Activated T-cell treated with anti-CD3 and anti-CD28 coated beads, Interleukin-2, amount 50 U/mL, for 48 hours (primary cell): ENCODE data around the gene B4GALT2.

Experiments
- DNase-seq, 2 experiments: peaks; one replicate each; pipeline ENCODE4 v3.0.0-alpha.2; 2020

B4GALT2 gene, protein sequence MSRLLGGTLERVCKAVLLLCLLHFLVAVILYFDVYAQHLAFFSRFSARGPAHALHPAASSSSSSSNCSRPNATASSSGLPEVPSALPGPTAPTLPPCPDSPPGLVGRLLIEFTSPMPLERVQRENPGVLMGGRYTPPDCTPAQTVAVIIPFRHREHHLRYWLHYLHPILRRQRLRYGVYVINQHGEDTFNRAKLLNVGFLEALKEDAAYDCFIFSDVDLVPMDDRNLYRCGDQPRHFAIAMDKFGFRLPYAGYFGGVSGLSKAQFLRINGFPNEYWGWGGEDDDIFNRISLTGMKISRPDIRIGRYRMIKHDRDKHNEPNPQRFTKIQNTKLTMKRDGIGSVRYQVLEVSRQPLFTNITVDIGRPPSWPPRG

DNA sequence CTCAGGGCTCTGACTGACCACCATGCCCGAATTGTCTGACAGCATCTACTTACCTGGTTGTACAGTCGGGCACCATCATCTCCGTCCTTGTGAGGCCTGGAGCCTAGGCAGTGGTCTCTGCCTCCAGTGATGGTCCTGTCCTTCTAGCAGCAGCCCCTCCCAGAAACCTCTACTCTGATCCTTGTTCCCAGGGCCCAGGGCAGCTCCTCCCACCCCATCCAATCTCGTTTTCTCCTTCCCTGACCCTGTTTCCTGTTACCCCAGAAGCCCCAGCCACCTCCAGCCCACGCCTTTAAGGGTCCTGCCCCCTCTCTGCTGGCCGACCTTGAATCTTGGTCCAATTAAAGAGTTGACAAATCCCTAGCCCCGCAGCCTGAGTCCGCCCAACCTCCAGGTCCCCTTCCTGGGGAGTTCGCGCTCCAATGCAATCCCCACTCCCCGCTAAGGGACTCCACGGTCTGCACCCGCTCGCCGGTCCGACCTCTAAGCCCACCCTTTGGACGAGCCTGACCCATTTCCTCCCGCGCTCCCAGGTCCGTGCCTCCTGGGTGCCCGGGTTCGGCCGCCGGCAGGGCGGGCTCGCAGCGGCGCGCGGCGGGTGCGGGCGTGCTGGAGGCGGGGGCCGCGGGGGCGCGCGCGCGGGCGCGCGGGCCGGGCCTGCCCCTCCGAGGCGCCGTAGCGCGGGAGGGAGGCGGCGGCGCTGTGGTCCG lies at the start of gene B4GALT2:
TSS of gene B4GALT2 (plus strand) at position 660 of the 710 bp plus-strand sequence. CDS start 1,951 bp downstream, outside the sequence.
- DNase-seq: peak; percentile 59 to 70

DNA sequence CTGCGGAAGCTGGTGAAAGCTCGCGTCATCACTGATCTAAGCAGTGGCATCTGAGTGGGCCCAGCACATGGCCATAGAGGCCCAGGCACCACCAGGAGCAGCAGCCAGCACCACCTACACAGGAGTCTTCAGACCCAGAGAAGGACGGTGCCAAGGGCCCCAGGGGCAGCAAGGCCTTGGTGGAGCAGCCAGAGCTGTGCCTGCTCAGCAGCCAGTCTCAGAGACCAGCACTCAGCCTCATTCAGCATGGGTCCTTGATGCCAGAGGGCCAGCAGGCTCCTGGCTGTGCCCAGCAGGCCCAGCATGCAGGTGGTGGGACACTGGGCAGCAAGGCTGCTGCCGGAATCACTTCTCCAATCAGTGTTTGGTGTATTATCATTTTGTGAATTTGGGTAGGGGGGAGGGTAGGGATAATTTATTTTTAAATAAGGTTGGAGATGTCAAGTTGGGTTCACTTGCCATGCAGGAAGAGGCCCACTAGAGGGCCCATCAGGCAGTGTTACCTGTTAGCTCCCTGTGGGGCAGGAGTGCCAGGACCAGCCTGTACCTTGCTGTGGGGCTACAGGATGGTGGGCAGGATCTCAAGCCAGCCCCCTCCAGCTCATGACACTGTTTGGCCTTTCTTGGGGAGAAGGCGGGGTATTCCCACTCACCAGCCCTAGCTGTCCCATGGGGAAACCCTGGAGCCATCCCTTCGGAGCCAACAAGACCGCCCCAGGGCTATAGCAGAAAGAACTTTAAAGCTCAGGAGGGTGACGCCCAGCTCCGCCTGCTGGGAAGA lies 48.7 kb upstream of the B4GALT2 start:
- DNase-seq: peak; percentile 37 to 41

DNA sequence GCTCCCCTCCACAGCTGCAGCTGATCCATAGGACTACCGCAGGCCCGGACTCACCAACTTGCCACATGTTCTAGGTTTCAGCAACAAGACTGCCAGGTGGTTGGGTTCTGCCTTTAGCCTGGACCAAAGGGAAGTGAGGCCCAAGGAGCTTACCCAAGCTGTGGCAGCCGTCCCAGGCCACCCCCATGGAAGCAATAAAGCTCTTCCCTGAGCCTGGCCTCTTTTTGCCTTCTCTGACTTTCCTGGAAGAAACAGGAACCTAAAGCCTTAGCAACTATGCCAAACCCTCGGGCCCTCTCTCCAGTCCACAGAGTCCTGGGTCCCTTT lies 48.1 kb upstream of the B4GALT2 start:
- no peak for DNase-seq

- no peak for DNase-seq
Measured at GRCh38 chr1:43931711-43932660, 47.0 kb upstream of the B4GALT2 start.

- peak; percentile 33 to 43 for DNase-seq
Measured at GRCh38 chr1:43932786-43933385, 46.1 kb upstream of the B4GALT2 start.

DNA sequence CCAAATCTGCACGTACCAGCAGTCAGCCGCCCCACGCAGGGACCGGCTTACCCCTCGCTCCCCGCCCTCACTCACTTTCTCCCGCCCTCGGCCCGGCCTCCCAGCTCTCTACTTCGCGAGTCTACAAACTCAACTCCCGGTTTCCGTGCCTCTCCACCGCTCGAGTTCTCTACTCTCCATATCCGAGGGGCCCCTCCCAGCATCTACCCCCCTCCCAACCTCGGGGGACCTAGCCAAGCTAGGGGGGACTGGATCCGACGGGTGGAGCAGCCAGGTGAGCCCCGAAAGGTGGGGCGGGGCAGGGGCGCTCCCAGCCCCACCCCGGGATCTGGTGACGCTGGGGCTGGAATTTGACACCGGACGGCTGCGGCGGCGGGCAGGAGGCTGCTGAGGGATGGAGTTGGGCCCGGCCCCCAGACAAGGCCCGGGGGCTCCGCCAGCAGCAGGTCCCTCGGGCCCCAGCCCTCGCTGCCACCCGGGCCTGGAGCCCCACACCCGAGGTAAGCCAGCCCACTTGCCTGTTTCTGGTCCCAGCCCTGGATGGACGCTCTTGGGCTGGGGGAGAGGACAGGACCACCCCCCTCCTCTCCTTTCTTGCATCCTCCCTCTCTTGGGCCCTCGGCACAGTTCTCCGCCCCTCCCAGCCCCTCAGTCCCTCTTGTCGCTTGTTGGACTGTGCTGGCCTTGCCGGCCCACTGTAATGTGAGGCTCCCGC lies 45.5 kb upstream of the B4GALT2 start, which contains the start of gene ARTN:
TSS of gene ARTN (plus strand) at position 416 of the 715 bp plus-strand sequence. CDS start 1,856 bp downstream, outside the sequence.
- no peak for DNase-seq

GRCh38 chr1:43934101-43934985 lies 44.7 kb upstream of the B4GALT2 start:
- DNase-seq: peak; percentile 77 to 80

DNA sequence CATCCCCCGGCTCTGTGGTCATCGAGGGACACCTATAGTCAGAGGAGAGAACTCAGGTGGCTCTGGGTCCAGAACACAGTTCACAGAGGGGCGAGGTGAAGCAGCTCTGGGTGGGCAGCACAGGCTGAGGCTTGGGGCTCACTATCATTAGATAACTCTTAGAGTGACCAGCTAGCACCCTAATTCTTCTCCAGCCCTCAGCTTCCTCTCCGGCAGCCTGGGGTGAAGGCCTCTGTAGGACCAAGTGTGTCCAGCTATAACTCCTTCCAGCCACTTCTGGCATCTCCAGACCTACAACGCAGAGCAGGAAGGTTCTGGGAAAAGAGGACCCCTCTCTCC lies 44.1 kb upstream of the B4GALT2 start:
- no peak for DNase-seq

GRCh38 chr1:43935711-43936427 lies 43.1 kb upstream of the B4GALT2 start:
- DNase-seq: no peak

- DNase-seq: no peak
Measured at GRCh38 chr1:43936431-43937151, 42.4 kb upstream of the B4GALT2 start.

DNA sequence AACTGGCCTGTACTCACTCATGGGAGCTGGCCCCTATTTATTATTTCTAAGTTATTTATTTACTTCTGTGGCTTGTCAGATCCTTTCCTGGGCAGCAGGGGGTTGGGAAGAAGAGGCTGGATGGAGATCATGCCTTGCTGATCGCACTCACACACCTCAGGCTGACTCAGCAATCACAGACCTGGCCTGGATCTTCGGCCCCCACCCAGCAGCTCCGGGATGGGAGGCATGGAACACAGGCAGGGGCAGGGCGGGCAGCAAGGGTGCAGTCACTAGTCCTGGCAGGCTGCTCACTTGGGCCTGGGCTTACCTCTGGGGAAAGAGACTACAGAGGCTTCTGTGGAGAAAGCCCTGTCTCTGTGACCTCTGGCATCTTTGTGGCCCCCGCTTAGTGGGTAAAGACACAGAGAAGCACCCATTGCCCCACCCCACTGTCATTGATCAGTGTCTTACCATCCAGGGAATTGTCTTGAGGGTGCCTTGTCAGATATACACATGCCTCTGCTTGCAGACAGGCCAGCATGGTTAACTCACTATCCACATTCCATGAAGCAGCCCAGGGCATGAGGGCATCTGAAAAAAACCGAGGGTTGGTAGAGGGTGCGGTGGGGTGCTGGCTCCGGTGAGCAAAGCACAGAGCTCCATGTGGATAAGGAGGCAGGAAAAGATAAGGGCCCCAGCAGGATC lies 41.7 kb upstream of the B4GALT2 start:
- no peak for DNase-seq

DNA sequence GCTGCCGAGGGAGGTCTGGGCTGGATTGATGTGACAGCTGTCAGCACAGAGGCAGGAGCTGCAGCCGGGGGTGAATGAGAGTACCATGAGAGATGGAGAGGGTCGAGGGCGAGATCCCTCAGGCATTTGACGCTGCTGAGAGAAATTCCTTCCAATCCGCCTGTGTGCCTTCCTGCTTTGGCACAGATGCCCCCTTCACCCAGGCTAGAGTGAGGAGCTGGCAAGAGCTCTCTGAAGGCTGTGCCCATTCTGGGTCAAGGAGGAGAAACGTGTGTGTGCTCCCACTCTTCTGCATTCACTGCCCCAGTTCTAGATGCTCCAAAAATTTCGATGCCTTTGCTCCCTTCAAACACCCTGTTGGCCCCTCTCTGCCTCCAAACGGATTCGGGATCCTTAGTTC lies 40.6 kb upstream of the B4GALT2 start:
- no peak for DNase-seq

DNA sequence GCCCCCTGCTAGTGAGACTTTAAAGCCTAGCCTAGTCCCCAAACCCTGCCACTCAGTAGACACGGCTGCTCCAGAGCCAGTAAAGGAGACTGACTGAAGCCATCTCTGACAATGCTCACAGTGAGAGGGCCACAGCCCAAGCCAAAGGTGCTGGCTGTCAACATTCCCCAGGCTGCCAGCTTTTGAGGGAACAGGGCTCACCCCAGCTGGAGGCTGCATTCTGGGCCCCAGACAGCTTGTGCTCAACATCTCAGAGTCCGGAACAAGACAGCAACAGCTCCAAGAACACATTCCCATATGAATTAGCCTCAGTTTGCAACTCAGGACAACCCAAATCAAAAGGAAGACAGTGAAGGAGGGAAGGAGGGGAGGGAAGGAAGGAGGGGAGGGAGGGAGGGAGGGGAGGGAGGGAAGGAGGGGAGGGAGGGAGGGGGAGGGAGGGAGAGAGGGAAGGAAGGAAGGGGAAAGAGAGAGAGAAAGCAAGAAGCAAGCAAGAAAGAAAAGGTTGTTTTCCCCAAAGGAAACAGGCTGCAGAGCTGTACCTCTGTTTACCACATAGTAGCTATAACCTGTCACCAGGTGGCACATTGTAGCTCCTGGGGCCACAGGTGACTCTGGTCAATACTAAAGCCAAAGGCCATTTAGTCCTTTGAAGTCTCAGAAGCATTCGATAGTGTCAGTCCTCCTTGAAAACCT lies 40.0 kb upstream of the B4GALT2 start:
- no peak for DNase-seq

GRCh38 chr1:43942411-43942810 lies 36.6 kb upstream of the B4GALT2 start:
- no peak for DNase-seq

GRCh38 chr1:43944860-43945259 lies 34.1 kb upstream of the B4GALT2 start:
- DNase-seq: no peak

- DNase-seq: no peak
Measured at GRCh38 chr1:43945674-43946235, 33.3 kb upstream of the B4GALT2 start.
